SJCRH30 (cell line): ENCODE measurements around the gene OR7C1. TPM values are rescaled to one million over a fixed set of nuclear protein-coding genes. Genes with fewer than 3 reads are reported as not detected.
"Not testable (repeated sequence)": the region's sequence is repeated elsewhere in the genome, so short reads cannot be mapped to it uniquely, and the experiment has no call there.

Experiments used
- DNase-seq, 2 experiments: peaks; one replicate each; pipeline ENCODE4 v3.0.0-alpha.2; 2015 to 2020
- H3K27ac ChIP-seq: fragments of 250-450 bp; sonication (Bioruptor Pico); 2 replicates; pipeline ENCODE4 v1.5.1; 2020; ENCODE audit warnings: mild to moderate bottlenecking, moderate library complexity
- H3K27me3 ChIP-seq: fragments of 250-450 bp; sonication (Bioruptor Pico); 2 replicates; pipeline ENCODE4 v1.5.1; 2020; ENCODE audit warnings: mild to moderate bottlenecking, moderate library complexity
- H3K36me3 ChIP-seq: fragments of 250-450 bp; sonication (Bioruptor Pico); 2 replicates; pipeline ENCODE4 v1.5.1; 2020; ENCODE audit warnings: mild to moderate bottlenecking, moderate library complexity
- H3K4me1 ChIP-seq: fragments of 250-450 bp; sonication (Bioruptor Pico); 2 replicates; pipeline ENCODE4 v1.5.1; 2020; ENCODE audit warnings: mild to moderate bottlenecking, moderate library complexity
- H3K4me3 ChIP-seq: fragments of 250-450 bp; sonication (Bioruptor Pico); 2 replicates; pipeline ENCODE4 v1.5.1; 2020; ENCODE audit warnings: mild to moderate bottlenecking, moderate library complexity
- H3K9me3 ChIP-seq: fragments of 250-450 bp; sonication (Bioruptor Pico); replicated peaks from 2 replicates; pipeline ENCODE4 v1.5.1; 2020; ENCODE audit warnings: mild to moderate bottlenecking, moderate library complexity
- total RNA-seq: library from RNA; depleted of rRNA; stranded (reverse); fragments of >200 nt; shearing (Covaris generic); gene quantifications from 2 replicates; pipeline ENCODE4 v1.2.3, GENCODE V29; 2014

The OR7C1 gene
- total RNA-seq, 1 experiment from 2014 or later = 0.02 TPM

- DNase-seq = no peak
- H3K36me3 ChIP-seq = no peaks in the 10 kb centered on the region
- H3K4me1 ChIP-seq = no peaks in the 10 kb centered on the region
- H3K27ac ChIP-seq = no peak overlapping the region
- H3K9me3 ChIP-seq = no peaks in the 10 kb centered on the region
- peaks cover 10% of the 10 kb centered on the region; the same call in 1 of the 2 replicates for H3K27me3 ChIP-seq
- no peak overlapping the region for H3K4me3 ChIP-seq
These were observed 25.5 kb downstream of the OR7C1 start for GRCh38 chr19:14809272-14810057.

DNA sequence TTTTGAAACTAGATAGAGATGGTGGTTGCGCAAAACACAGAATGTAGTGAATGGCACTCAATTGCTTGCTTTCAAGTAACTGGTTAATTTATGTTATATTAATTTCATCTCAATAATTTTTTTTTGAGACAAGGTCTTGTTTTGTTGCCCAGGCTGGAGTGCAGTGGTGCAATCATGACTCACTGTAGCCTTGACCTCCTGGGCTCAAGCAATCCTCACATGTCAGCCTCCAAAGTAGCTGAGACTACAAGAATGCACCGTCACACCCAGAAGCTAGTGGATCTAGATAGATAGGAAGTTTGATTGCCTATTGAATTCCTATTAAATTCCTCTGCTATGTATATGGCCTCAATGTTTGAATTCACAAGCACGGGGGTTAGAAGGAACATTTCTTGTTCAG lies 30.2 kb downstream of the OR7C1 start:
- H3K4me3 ChIP-seq = no peak overlapping the region
- no peaks in the 10 kb centered on the region for H3K36me3 ChIP-seq
- no peak overlapping the region for H3K27ac ChIP-seq
- H3K27me3 ChIP-seq = peaks cover 7% of the 10 kb centered on the region; the same call in 1 of the 2 replicates
- DNase-seq = no peak
- H3K9me3 ChIP-seq = no peaks in the 10 kb centered on the region
- no peaks in the 10 kb centered on the region for H3K4me1 ChIP-seq

GRCh38 chr19:14798760-14799159 lies 36.2 kb downstream of the OR7C1 start:
- DNase-seq = no peak
- Histone ChIP-seq H3K4me3 (no peak overlapping the region), H3K27me3 (no peaks in the 10 kb centered on the region)

GRCh38 chr19:14796021-14796420 lies 39.0 kb downstream of the OR7C1 start:
- Histone ChIP-seq H3K36me3 (no peaks in the 10 kb centered on the region), H3K4me3 (no peak overlapping the region), H3K27me3 (no peaks in the 10 kb centered on the region), H3K9me3 (no peaks in the 10 kb centered on the region), H3K27ac (no peak overlapping the region), H3K4me1 (no peaks in the 10 kb centered on the region)
- DNase-seq = no peak

More at GRCh38 chr19:14798760-14799159, 36.2 kb downstream of the OR7C1 start:
- Histone ChIP-seq H3K9me3 (no peaks in the 10 kb centered on the region), H3K36me3 (no peaks in the 10 kb centered on the region), H3K27ac (no peak overlapping the region), H3K4me1 (no peaks in the 10 kb centered on the region)

DNA sequence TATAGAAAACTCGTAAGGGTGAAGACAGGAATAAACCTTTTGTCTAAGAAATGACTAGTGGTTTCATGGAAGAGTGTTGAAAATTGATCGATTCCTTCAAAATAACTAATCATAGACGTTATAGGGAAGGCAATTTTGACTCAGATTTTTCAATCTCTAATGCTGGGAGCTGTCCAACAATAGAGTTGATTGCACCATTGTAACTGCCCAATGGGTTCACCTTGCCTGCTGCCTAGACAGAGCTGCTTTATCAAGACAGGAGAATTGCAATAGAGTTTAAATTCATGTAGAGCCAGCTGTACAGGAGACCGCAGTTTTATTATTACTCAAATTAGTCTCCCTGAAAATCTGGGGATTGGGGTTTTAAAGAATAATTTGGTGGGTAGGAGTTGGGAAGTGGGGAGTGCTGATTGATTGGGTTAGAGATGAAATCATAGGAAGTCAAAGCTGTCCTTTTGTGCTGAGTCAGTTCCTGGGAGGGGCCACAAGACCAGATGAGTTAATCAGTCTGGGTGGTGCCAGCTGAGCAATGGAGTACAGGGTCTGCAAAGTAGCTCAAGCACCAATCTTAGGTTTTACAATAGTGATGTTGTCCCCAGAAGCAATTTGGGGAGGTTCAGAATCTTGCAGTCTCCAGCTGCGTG lies 39.8 kb downstream of the OR7C1 start:
- no peaks in the 10 kb centered on the region for H3K36me3 ChIP-seq
- no peak for DNase-seq
- no peak overlapping the region for H3K4me3 ChIP-seq
- no peaks in the 10 kb centered on the region for H3K4me1 ChIP-seq
- H3K9me3 ChIP-seq = no peaks in the 10 kb centered on the region
- no peak overlapping the region for H3K27ac ChIP-seq
- H3K27me3 ChIP-seq = no peaks in the 10 kb centered on the region

DNA sequence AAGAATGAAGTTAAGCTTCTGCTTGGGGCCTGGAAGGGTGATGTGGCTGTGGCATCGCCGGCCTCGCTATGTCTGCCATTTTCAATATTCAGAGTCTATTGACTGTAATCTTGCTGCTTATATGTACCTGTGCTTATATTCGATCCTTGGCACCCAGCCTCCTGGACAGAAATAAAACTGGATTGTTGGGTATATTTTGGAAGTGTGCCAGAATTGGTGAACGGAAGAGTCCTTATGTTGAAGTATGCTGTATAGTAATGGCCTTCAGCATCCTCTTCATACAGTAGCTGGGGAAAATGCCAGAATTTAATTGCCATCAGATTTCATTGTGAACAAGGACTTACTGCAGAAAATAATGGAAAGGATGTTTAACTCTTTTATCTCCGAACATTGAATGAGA lies 42.7 kb downstream of the OR7C1 start:
- not testable (repeated sequence) for H3K4me1 ChIP-seq, H3K36me3 ChIP-seq, H3K27ac ChIP-seq, H3K9me3 ChIP-seq, DNase-seq, H3K4me3 ChIP-seq, H3K27me3 ChIP-seq

- H3K9me3 ChIP-seq = 0 out of 2 replicates have a peak, but pooled peaks cover 3% of the 10 kb centered on the region
- no peaks in the 10 kb centered on the region for H3K27me3 ChIP-seq
- DNase-seq = peak; percentile 20 to 37
- no peak overlapping the region for H3K4me3 ChIP-seq
- peaks cover 7% of the 10 kb centered on the region; the same call in 1 of the 2 replicates for H3K4me1 ChIP-seq
- no peaks in the 10 kb centered on the region for H3K36me3 ChIP-seq
- no peak overlapping the region for H3K27ac ChIP-seq
These were observed 48.5 kb downstream of the OR7C1 start for GRCh38 chr19:14786421-14786851.

GRCh38 chr19:14785102-14785793 lies 49.7 kb downstream of the OR7C1 start:
- not testable (repeated sequence) for H3K27me3 ChIP-seq, H3K9me3 ChIP-seq, H3K36me3 ChIP-seq, H3K4me1 ChIP-seq
- H3K27ac ChIP-seq = peak overlapping the region; percentile 84
- peak; percentile 81 to 88 for DNase-seq
- H3K4me3 ChIP-seq = peak overlapping the region; percentile 28

DNA sequence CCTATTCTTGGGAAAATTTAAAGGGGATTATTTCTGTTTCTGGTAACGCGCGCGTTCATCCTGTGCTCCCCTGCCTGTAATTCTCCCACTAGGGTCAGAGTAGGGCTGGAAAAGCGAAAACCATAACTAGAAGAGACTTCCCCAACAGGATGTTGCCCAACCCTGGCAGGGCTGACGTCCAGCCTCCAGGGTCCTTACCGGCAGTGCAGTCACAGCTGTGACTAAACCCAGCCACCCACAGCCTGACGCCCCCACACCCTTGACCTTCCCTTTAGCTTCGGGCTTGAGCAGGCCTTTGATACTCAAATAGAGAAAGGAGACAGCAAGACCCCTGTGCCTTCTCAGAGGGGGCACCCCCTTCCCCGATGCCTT lies 50.3 kb downstream of the OR7C1 start:
- H3K4me1 ChIP-seq, H3K27me3 ChIP-seq, H3K9me3 ChIP-seq, H3K36me3 ChIP-seq: not testable (repeated sequence)
- H3K4me3 ChIP-seq = peak overlapping the region; percentile 28
- peak; percentile 70 to 77 for DNase-seq
- H3K27ac ChIP-seq = peak overlapping the region; percentile 84

DNA sequence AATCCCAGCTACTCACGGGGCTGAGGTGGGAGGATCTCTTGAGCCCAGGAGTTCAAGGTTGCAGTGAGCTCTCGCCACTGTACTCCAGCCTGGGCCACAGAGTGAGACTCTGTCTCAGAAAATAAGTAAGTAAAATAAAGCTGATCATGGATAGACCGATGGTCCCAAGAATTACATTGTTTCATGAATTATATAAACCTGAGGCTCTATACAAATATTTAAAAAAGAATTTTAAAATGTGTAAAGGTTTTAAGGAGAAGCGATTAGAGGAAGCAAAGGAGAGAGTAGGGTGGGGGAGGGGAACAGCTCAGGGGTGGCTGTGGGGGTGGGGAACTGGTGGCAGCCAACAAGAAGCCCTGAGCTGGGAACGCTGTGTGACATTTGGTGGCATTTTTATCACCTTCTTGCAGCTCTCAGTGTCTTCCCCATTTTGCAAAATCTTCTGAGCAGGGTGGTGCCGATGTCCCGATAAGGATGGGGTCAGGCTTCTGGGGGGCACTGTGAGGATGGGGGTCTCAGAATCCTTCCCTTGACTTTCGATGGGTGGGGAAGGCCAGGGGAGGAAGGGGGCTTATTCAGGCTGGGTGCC lies 51.5 kb downstream of the OR7C1 start:
- not testable (repeated sequence) for H3K9me3 ChIP-seq

GRCh38 chr19:14782626-14783409 lies 52.2 kb downstream of the OR7C1 start:
- DNase-seq = no peak
- no peaks in the 10 kb centered on the region; the same call in 1 of the 2 replicates for H3K27me3 ChIP-seq
- H3K4me1 ChIP-seq = peaks cover 7% of the 10 kb centered on the region; the same call in 1 of the 2 replicates
- H3K27ac ChIP-seq = no peak overlapping the region
- 0 out of 2 replicates have a peak, but pooled peaks cover 3% of the 10 kb centered on the region for H3K9me3 ChIP-seq
- no peaks in the 10 kb centered on the region for H3K36me3 ChIP-seq
- H3K4me3 ChIP-seq = no peak overlapping the region

More for the DNA sequence above, 51.5 kb downstream of the OR7C1 start:
- not testable (repeated sequence) for H3K36me3 ChIP-seq, H3K4me3 ChIP-seq, H3K27ac ChIP-seq, H3K27me3 ChIP-seq, DNase-seq, H3K4me1 ChIP-seq

GRCh38 chr19:14781713-14782536 lies 53.1 kb downstream of the OR7C1 start:
- not testable (repeated sequence) for H3K4me1 ChIP-seq, DNase-seq, H3K4me3 ChIP-seq, H3K27me3 ChIP-seq, H3K36me3 ChIP-seq, H3K9me3 ChIP-seq, H3K27ac ChIP-seq

DNA sequence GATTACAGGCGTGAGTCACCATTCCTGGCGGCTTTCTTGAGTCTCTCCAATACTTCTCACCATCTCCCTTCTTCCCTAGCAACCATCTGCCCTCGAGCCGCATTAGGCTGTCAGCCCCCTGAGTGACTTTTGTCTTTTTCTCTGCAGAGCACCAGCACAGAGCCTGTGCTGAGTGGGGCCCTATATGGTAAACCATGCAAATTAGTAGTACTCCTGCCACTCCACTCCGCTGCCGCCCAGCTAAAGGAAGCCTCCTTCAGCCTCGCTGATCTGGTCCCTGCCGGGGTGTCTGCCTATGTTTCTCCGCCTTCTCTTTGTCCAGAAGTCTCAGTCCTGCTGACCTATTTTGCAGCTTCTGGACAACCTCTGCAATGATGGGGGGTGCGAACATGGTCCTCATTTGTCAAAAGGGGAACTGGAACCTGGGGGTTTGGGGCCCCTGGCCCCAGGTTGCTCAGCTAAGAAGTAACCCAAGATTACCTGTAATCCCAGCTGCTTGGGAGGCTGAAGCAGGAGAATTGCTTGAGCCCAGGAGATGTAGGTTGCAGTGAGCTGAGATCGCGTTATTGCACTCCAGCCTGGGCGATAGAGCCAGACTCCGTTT lies 54.3 kb downstream of the OR7C1 start:
- not testable (repeated sequence) for H3K9me3 ChIP-seq, H3K4me1 ChIP-seq, H3K4me3 ChIP-seq, DNase-seq, H3K27ac ChIP-seq, H3K27me3 ChIP-seq, H3K36me3 ChIP-seq
